Measurements from ENCODE around the gene LDHAL6A. TPM values are rescaled to one million over a fixed set of nuclear protein-coding genes. Genes with fewer than 3 reads are reported as not detected.

The LDHAL6A gene
- total and polyA plus RNA-seq, 12 donors = not detected

- TF ChIP-seq, protein P1, sequence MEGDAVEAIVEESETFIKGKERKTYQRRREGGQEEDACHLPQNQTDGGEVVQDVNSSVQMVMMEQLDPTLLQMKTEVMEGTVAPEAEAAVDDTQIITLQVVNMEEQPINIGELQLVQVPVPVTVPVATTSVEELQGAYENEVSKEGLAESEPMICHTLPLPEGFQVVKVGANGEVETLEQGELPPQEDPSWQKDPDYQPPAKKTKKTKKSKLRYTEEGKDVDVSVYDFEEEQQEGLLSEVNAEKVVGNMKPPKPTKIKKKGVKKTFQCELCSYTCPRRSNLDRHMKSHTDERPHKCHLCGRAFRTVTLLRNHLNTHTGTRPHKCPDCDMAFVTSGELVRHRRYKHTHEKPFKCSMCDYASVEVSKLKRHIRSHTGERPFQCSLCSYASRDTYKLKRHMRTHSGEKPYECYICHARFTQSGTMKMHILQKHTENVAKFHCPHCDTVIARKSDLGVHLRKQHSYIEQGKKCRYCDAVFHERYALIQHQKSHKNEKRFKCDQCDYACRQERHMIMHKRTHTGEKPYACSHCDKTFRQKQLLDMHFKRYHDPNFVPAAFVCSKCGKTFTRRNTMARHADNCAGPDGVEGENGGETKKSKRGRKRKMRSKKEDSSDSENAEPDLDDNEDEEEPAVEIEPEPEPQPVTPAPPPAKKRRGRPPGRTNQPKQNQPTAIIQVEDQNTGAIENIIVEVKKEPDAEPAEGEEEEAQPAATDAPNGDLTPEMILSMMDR (IDR thresholded peaks at IDR 0.05) = no peak
- intact Hi-C loops (cut with DNase I) = no loop called here
These were observed 36.6 kb upstream of the LDHAL6A start for GRCh38 chr11:18419040-18419439.

DNA sequence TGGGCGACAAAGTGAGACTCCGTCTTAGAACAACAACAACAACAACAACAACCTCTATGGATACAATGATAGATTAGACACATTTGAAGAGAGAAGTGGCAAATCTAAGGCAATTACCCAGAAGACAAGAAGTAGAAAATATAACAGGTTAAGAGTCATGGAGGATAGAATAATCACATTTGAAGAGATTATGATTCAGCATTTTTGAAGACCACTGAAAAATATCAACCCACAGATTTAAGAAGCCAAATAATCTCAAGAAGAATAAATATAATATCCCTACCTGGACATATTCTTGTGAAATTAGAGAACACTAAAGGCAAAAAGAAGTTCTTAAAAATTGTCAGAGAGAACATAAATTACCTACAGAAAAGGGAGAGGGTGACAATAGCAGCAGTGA lies 35.6 kb upstream of the LDHAL6A start:
- no peaks in the 10 kb centered on the region for H3K9me3 ChIP-seq
- DNase-seq (no peak), ATAC-seq (no peak)
- TF ChIP-seq, protein P1 (IDR thresholded peaks at IDR 0.05) = no peak
- H3K27ac ChIP-seq = no peak overlapping the region
- H3K27me3 ChIP-seq = no peaks in the 10 kb centered on the region
- H3K36me3 ChIP-seq = no peaks in the 10 kb centered on the region
- 89 to 99% methylated on average over 2 of the region's 2 CpGs for WGBS, 2 donors
- H3K4me1 ChIP-seq = no peaks in the 10 kb centered on the region
- intact Hi-C loops (cut with DNase I) = no loop called here
- H3K4me3 ChIP-seq = no peak overlapping the region

More at GRCh38 chr11:18419040-18419439, 36.6 kb upstream of the LDHAL6A start:
- Histone ChIP-seq H3K27me3 (no peaks in the 10 kb centered on the region), H3K36me3 (no peaks in the 10 kb centered on the region), H3K4me3 (no peak overlapping the region), H3K9me3 (no peaks in the 10 kb centered on the region), H3K4me1 (no peaks in the 10 kb centered on the region), H3K27ac (no peak overlapping the region)
- WGBS, 2 donors = 89 to 96% methylated on average over 2 of the region's 2 CpGs
- DNase-seq (no peak), ATAC-seq (no peak)

DNA sequence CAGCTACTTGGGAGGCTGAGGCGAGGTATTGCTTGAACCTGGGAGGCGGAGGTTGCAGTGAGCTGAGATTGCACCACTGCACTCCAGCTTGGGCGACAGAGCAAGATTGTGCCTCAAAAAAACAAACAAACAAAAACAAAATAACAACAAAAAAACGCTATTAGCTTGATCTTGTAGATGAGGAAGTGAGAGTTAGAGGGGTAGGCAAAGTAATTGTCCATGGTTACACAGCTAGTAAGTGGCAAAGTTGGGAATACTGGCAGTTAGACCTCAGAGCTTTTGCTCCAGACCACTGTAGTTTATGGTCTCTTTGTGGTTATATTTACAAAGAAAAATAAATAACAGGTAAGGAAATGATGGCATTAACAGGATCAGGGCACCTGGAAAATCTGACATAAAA lies 28.4 kb upstream of the LDHAL6A start:
- Histone ChIP-seq H3K36me3 (no peaks in the 10 kb centered on the region), H3K27me3 (no peaks in the 10 kb centered on the region), H3K4me1 (no peaks in the 10 kb centered on the region), H3K9me3 (no peaks in the 10 kb centered on the region), H3K27ac (no peak overlapping the region), H3K4me3 (no peak overlapping the region)
- no peak for ATAC-seq
- WGBS, 2 donors = 70 to 76% methylated on average over 4 of the region's 4 CpGs
- DNase-seq = no peak
- intact Hi-C loops (cut with DNase I) = no loop called here
- TF ChIP-seq, protein P1 (IDR thresholded peaks at IDR 0.05) = no peak

DNA sequence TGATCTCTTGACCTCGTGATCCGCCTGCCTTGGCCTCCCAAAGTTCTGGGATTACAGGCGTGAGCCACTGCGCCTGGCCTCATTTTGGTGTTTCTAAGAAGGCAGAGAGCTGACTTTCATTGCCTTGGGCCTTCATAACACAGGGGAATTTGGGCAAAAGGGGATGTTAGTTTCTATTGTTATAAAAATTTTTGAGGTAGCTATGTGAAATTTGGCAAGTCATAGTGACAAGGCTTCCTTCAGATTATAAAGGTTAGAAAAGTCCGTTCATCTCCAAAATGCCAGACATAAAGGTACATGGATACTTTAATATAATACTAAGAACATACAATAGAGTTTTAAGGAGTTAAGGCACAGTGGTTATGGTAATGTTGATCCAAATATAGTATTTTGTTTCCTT lies 26.3 kb upstream of the LDHAL6A start:
- no peaks in the 10 kb centered on the region for H3K4me1 ChIP-seq
- 70 to 90% methylated on average over 5 of the region's 5 CpGs for WGBS, 2 donors
- H3K4me3 ChIP-seq = no peak overlapping the region
- no peaks in the 10 kb centered on the region for H3K9me3 ChIP-seq
- no peak overlapping the region for H3K27ac ChIP-seq
- intact Hi-C loops (cut with DNase I) = no loop called here
- TF ChIP-seq, protein P1 (IDR thresholded peaks at IDR 0.05) = no peak
- no peaks in the 10 kb centered on the region for H3K36me3 ChIP-seq
- DNase-seq (no peak), ATAC-seq (no peak)
- no peaks in the 10 kb centered on the region for H3K27me3 ChIP-seq
